ENCODE measurements around the gene DBNL.

The DBNL gene

GRCh38 chr7:44062180-44062902, 17.8 kb downstream of the DBNL start:
- DNase-seq = no peak

GRCh38 chr7:44062903-44063295, 18.4 kb downstream of the DBNL start:
- DNase-seq = no peak

- no peak for DNase-seq
Observed at GRCh38 chr7:44063547-44063893, 19.0 kb downstream of the DBNL start.

GRCh38 chr7:44063894-44064651, 19.6 kb downstream of the DBNL start:
- no peak for DNase-seq

- DNase-seq = peak; percentile 26 to 41
Observed at GRCh38 chr7:44064791-44065430, 20.4 kb downstream of the DBNL start.

GRCh38 chr7:44065431-44066110, 21.1 kb downstream of the DBNL start, which contains the start of gene PGAM2:
PGAM2 (minus strand) TSS chr7:44065567; CDS start chr7:44065529, 38 bp downstream.
- peak; percentile 34 to 36 for DNase-seq

- no peak for DNase-seq
Observed at GRCh38 chr7:44066111-44066460, 21.6 kb downstream of the DBNL start.

GRCh38 chr7:44066494-44067063, 22.1 kb downstream of the DBNL start:
- DNase-seq = no peak

- no peak for DNase-seq
Observed at GRCh38 chr7:44067064-44067951, 22.8 kb downstream of the DBNL start.

GRCh38 chr7:44068054-44068453, 23.6 kb downstream of the DBNL start:
- DNase-seq = no peak

GRCh38 chr7:44071726-44072363, 27.3 kb downstream of the DBNL start:
- DNase-seq = no peak

- DNase-seq = peak; percentile 40 to 49
Observed at GRCh38 chr7:44072364-44073231, 28.1 kb downstream of the DBNL start.

GRCh38 chr7:44073664-44074348, 29.3 kb downstream of the DBNL start:
- no peak for DNase-seq

- no peak for DNase-seq
Observed at GRCh38 chr7:44074349-44074695, 29.8 kb downstream of the DBNL start.

- no peak for DNase-seq
Observed at GRCh38 chr7:44075296-44076075, 31.0 kb downstream of the DBNL start.

GRCh38 chr7:44076101-44076895, 31.8 kb downstream of the DBNL start:
- no peak for DNase-seq

GRCh38 chr7:44077061-44077460, 32.6 kb downstream of the DBNL start:
- no peak for DNase-seq

- DNase-seq = no peak
Observed at GRCh38 chr7:44077681-44078091, 33.2 kb downstream of the DBNL start.
